GM21723 (cell line): ENCODE measurements around the gene GOLGA7B.
"Not testable (repeated sequence)": the region's sequence is repeated elsewhere in the genome, so short reads cannot be mapped to it uniquely, and the experiment has no call there.

Experiments
- ATAC-seq: cut with Tn5 transposase; IDR thresholded peaks from one replicate; pipeline ENCODE4 v1.9.1; 2021; ENCODE audit warnings: mild to moderate bottlenecking, moderate library complexity; ENCODE audit not compliant: unreplicated experiment

GOLGA7B gene

DNA sequence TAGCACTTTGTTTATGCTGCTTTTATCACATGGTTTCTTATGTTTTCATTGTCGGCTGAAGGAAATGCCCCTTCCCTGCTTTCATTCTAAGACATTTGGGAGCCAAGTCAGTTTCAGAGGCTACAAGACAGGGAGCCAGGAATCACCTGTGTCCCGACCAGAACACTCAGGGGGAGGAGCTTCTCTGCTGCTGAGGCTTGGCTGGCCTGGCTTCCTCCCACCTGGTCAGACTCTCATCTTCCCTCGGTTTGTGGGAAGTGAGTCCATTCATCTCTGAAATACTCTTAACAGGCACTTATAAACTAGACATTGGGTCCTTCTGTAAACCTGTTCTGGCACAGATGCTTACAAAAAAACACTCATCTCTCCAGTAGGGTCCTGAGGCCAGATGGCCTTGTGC lies 19.6 kb upstream of the GOLGA7B start:
- no peak for ATAC-seq

DNA sequence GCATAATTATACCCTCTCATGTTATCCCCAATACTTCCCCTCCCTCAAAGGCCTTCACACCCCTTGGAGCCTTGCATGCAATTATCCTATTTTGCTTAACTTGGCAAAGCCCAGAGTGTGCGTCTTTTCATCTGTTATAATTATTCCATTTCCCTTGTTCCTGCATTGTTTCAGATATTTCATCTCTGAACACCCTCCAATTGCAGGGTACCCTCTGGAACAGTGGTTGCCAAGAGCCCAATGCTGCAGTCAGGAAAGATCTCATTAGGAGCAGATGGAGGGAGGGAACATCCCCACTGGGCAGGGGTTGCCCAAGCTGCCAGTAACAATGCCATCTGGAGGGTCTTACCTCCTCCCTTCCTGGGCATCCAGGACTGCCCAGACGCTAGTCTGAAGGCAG lies 18.4 kb upstream of the GOLGA7B start:
- ATAC-seq = no peak

DNA sequence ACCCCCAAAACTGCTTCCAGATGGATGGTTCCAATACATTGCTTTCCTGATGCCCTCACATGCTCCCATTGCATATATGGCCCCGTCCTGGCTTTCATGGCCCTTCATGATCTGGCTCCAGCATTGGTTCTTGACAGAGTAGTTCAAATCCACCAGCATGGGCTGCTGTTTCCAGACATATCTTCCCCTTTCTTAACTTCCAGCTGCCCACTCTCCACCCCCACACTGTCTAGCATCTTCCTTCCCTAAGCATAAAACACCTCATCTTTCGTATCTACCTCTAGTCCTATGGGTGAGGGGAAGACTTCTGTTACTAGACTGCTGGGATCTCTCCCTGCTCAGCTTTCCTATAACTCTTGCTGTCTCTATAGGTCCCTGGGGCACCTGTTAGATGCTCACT lies 13.2 kb upstream of the GOLGA7B start:
- no peak for ATAC-seq

DNA sequence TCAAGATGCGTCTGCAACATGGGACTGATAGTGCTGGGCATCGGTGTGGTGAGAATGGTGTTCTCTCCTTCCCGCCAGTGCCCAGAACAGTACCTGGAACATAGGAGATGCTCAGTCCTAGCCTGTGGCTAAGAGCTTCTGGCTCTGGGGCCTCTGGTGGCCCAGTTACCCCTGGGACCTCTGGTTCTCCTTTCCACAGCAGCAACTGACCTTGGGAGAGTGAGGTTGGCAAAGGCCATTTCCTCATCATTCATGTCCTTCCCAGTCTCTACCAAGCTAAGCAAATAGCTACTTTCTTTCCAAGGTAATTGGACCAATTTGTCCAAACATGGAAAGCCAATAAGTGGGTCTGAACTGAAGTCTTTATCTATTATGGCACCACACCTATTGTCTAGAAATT lies 11.6 kb upstream of the GOLGA7B start:
- ATAC-seq = no peak

DNA sequence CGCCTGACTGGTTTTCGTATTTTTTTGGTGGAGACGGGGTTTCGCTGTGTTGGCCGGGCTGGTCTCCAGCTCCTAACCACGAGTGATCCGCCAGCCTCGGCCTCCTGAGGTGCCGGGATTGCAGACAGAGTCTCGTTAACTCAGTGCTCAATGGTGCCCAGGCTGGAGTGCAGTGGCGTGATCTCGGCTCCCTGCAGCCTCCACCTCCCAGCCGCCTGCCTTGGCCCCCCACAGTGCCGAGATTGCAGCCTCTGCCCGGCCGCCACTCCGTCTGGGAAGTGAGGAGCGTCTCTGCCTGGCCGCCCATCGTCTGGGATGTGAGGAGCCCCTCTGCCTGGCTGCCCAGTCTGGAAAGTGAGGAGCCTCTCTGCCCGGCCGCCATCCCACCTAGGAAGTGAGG lies 8.5 kb upstream of the GOLGA7B start:
- ATAC-seq = not testable (repeated sequence)

DNA sequence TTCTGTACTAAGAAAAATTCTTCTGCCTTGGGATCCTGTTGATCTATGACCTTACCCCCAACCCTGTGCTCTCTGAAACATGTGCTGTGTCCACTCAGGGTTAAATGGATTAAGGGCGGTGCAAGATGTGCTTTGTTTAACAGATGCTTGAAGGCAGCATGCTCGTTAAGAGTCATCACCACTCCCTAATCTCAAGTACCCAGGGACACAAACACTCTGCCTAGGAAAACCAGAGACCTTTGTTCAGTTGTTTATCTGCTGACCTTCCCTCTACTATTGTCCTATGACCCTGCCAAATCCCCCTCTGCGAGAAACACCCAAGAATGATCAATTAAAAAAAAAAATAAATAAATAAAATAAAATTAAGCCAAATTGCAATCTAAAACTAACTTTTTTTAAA lies 7.5 kb upstream of the GOLGA7B start:
- ATAC-seq = not testable (repeated sequence)

DNA sequence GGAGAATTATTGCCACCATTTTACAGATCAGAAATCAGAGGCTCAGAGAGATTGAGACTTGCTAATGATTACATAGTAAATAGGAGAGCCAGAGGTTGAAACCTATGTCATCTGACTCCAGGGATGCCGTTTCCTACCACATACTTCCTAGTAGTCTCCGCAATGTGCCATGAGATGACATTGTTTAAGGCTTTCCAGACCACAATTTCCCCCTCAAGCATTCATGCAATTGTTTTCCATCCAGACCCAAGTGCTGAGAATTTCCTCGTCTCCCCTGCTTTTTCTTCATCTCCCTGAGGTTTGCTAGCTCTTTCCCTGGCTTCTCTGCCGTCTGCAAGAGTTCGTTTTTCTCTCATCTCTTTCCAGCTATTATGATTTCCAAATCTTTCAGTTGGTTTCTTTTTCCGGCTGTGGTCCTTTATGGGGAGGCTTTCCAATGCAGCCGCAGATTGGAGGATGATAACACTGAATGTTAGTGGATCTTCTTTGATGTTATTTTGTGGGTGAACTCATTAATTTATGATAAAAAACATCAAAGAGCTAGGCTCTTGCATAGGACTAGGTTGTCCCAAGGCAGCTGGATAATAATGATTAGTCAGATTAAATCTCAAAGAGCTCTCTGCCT lies 6.9 kb upstream of the GOLGA7B start:
- no peak for ATAC-seq

DNA sequence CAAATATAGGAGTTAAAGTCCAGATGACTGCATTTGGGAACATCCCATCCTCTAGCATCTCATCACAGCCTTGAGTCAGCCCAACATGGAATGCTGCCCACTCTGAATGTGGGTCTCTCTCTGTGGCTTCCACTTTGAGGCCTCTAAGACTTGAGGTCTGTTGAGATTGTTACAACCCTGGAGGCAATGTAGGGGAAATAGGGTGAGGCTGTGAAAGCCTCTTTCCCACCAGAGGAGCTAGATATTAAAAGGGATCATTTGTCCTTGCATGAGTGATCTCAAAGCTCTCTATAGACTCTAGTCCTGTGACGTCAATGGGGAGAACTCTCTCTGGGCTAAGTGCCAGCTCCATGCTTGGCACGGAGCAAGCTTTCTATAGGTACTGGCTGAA lies 6.4 kb upstream of the GOLGA7B start:
- no peak for ATAC-seq

DNA sequence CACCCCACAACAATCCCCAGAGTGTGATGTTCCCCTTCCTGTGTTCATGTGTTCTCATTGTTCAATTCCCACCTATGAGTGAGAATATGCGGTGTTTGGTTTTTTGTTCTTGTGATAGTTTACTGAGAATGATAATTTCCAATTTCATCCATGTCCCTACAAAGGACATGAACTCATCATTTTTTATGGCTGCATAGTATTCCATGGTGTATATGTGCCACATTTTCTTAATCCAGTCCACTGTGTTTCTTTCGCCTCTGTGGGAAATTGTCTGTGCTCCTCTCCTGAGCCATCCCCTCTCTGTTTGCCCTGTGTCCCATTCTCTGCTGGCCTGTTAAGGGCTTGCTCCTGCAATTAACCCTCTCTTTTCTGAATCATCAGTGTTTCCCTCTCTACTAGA lies 5.7 kb upstream of the GOLGA7B start:
- not testable (repeated sequence) for ATAC-seq

DNA sequence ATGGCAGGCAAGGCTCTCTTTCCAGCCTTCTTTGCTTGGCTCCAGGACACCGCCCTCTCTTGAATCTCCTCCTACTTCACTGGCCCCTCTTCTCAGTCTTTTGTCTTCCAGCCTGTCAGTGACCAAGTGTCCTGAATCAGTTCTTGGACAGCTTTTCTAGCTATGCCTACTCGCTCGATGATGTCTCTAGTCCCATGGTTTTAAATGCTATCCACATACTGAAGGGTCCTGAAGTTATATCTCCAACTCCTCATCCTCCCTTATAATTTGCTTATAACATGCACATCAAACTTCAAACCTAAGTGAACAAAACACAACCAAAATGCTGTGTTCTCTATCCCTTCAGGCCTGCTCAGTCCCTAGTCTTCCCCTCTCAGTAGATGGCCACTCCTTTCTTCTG lies 5.0 kb upstream of the GOLGA7B start:
- ATAC-seq = no peak

DNA sequence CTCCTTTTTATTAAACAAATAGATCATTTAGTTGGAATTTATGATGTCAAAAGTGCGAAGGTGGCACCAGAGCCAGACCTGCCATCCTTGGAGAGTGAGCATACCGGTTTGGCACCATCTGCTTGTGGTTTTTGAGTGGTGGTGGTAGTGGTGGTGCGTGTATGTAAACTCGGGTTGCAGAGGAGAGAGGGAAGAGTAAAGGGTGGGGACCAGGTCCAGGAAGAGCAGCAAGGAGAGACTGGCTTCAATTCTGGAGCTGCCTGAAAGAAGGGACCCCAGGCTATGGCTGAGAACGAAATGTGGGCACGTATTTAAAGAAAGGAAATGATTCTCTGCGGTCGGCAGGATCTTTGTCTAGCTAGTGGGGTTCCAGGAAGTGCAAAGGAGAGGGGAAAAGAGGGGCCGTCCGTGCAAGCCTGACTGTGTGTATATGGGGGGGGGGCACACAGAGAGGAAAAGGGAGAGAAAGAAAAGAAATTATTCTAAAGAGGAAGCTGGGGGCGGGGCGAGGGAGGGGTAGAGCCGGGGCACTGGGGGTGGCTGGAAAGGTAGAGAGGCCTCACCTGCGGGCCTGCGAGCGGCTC lies 448 bp upstream of the GOLGA7B start:
- ATAC-seq = no peak

DNA sequence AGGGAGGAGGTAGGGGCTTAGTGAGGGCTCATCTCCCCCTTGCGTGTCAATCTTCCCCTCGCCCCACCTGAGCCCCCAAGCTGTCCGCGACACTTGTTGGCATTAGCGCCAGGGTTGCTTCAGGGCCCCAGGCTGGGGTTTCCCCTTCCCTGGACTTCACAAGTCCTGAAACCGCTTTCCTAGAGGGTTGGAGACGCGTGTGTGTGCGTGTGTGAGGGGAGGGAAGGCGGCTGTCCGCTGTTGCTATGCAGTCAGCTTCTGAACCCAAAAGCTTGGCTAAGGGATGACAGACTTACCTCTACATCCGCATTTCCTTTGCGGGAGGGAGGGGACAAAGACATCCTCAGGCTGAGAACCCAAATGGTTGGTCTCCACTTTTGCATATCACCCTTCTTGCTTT lies 803 bp downstream of the GOLGA7B start:
- ATAC-seq = no peak

DNA sequence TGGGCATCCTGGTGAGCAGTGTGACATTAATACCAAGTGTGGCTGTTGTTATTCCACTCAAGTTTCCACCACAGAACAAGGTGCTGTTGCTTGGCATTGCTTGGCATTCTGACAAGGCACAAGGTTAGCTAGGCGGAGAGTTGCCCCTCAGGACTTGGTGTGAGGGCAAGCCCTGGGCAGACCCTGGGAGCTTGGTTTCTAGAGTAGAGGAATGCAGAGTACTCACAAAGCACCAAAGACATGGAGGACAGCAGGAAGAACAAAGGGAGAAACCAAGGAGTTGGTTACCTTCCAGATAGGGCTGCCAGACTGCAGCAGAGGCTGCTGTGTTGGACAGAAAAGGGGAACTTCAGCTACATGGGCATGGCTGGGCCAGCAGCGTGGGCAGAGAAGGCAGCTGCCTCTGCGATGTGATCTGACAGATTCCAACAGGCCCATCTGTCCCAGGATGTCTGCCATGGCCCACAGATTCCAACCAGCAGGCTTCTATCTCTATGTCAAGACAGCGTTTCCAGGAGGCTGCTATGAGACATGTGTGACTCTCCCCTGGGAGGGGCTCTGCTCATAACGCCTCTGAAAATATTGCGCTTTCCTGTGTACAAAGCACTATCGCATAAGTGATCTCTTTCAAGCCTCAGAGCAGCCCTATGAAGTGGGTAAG lies 1.8 kb downstream of the GOLGA7B start:
- no peak for ATAC-seq

DNA sequence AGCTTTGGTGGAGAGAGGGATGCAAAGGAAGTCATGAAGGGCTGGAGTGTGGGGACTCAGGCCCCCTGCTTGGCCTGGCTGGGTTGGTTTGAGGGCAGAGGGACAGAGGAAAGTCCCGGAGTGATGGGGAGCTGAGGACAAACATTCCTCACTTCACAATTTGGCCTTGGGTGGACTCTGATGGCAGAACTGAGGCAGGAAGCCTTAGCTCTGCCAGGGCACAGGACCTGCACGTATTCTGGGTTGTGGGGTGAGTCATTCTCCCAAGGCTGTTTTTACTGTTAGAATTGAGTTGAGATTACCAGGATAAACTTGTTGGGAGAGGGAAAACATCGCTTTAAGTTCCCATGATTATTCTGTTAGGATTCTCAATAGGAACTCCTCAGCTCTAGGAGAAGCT lies 2.6 kb downstream of the GOLGA7B start:
- no peak for ATAC-seq

DNA sequence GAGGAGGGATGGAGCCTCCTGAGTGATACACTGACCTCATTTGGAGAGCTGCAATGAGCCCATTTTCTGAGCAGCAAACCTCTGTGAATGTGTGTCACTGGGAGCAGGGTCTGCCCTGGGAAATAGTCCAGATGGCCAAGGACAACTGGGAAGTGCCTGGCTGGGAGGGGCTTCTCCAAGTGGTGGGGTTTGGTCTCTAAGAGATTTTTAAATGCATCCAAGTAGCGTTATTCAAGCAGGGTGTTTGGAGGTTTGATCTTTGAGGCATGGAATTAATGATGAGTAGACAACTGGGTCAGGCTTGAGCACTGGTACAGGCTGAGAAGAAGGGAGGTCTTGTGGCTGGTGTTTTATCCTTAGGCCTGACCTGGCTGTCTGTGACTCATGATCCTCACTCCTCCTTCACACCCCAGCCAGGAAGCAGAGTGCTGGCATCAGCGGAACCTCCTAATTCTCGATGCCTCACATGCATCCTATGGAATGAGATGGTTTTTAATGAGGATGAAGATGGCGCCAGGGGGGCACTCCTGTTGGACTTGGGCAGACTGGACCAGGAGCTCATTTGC lies 3.3 kb downstream of the GOLGA7B start:
- ATAC-seq = no peak

DNA sequence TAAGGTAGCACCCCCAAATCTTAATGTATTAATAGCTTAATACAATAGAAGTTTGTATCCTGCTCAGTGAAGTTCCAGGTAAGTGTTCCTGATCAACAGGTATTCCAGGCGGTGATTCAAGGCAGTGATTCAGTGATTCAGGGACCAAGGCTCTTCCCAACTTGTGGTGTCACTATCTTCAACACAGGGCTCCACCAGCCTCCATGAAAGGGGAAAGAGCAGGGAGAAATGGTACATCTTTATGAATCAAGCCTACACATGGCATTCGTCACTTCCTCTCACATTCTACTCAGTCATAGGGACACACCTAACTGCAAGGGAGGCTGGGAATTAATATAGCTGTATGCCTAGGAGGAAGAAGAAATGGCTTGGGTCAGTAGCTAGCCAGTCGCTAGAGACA lies 5.1 kb downstream of the GOLGA7B start:
- no peak for ATAC-seq

DNA sequence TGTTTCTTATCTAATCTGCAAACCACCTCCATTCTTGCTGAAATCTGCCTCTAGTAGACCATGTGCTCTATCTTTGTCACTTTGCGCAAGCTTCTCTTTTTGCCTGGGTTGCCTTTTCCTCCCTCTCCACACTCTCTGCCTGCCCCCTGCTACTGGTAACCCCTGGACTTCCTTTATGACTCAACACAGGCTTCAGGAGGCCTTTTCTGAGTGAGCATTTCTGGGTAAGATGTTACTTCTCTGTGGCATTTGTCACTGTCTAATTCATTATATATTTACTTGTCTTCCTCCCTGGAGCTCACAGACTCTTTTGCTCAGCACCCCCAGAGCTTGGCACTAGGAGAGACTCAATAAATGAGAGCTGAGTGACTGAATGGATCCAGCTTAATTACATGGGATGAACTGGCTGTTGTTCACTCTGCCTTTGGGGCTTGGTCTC lies 8.4 kb downstream of the GOLGA7B start:
- ATAC-seq = no peak

DNA sequence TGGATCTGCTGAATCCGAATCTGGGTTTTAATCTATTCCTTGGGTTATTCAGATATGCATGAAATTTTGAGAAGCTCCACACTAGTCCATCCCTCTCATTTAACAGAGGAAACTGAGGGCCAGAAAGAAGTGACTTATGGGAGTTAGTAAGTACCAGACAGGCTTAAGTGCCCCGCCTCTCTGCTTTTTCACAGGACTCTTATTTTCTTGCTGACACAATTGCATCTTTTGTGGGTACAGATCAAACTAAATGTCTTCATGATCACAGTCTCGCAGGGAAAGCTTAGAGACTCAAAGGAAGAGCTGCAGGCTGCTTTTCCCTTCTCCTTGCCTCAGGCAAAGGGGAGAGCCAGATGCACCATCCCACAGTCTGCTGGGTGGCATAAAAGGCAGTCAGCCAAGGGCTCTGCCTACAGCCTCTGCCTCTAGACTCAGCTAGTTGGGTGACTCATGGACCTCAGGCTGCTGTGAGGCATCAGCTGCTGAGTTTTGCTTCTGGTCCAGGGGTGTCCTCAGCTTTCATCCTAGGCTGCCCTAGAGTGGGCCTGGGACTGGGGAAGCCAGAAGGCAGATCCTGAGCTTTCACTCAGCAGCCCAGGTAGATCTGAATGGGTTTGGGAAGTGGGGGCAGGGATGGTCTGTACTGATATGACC lies 11.6 kb downstream of the GOLGA7B start:
- ATAC-seq = no peak

DNA sequence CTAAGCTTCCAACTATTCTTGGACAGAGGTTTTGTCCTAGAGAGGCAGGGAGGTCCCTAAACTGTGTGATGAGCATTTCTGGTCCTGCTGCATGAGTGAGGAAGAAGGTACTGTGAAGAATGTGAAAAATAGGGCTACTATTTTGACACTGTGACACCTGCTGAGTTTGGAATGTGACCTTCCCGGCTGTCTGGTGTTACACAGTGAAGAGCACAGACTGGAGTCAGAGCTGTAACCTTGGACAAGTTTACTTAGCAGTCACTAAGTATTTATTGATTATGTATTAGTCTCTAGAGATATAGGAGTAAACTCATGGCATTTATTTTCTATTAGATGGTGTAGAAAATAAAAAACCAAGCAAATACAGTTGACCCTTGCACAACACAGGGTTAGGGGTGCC lies 12.3 kb downstream of the GOLGA7B start:
- ATAC-seq = no peak

DNA sequence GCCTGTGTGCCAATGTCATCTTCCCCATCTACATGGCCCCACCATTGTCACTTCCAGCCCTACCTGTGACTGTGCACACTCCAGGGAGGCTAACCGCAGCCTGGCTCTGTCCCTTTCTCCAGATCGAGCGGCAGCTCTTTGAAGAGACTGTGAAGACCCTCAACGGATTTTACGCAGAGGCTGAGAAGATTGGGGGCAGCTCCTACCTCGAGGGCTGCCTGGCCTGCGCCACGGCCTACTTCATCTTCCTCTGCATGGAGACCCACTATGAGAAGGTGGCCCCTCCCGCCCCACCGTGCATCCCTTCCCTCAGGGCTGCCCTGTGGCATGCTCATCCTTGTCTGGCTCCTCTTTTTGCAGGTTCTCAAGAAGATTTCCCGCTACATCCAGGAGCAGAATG lies 14.2 kb downstream of the GOLGA7B start:
- no peak for ATAC-seq

DNA sequence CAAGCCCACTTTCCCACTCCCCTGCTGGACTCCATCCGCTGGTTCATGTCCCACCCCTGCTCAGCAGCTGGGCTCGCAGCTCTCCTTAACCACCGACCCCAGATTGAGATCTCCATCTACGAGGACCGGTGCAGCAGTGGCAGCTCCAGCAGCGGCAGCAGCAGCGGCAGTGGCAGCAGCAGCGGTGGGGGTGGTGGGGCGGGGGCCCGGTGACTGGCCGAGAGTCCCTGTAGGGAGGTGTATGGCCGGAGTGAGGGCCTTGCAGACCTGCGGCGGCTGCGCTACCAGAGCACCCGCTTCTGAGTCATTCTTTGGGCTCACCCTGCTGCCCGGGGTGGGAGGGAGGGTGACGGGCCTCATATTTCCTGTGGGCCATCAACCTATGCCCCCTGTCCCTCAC lies 15.8 kb downstream of the GOLGA7B start:
- no peak for ATAC-seq
